Measurements from ENCODE around the gene PLXNC1. TPM values are rescaled to one million over a fixed set of nuclear protein-coding genes. Genes with fewer than 3 reads are reported as not detected.

PLXNC1 gene
- total and polyA plus RNA-seq, 9 of the 15 experiments (the other 6 are each of a cell fraction or from before 2014, with no cell fraction given), result 0.08 to 0.87 (median 0.28) TPM

GRCh38 chr12:94231709-94232108 is 83.3 kb downstream of the PLXNC1 start:
- H3K27ac ChIP-seq (ENCODE audit: extremely low read depth, low read depth, low read length), result no peak overlapping the region
- CTCF ChIA-PET (ENCODE audit: low intra/inter-chr PET ratio), result no interaction called here

GRCh38 chr12:94235848-94236247 is 87.5 kb downstream of the PLXNC1 start:
- Histone ChIP-seq H3K4me1 (replicated peaks in 1 of 2; ENCODE audit: control insufficient read depth in 2 of 2, insufficient read depth in 2 of 2, low read length in 2 of 2) (no peaks in the 10 kb centered on the region; a peak in 1 of 5 replicates), H3K9me3 (replicated peaks; ENCODE audit: control insufficient read depth, insufficient read depth, low read depth, low read length) (no peaks in the 10 kb centered on the region), H3K79me2 (ENCODE audit: control insufficient read depth, insufficient read depth, low read length) (no peaks in the 10 kb centered on the region), H4K20me1 (replicated peaks; ENCODE audit: control insufficient read depth, insufficient read depth, low read length) (no peaks in the 10 kb centered on the region), H3K4me3 (no peak overlapping the region), H3K27me3 (ENCODE audit: control insufficient read depth in 2 of 2, insufficient read depth in 2 of 2, low read length in 2 of 2) (peaks cover 22% of the 10 kb centered on the region in 2 experiments), H3K36me3 (ENCODE audit: control insufficient read depth, insufficient read depth, low read length) (no peaks in the 10 kb centered on the region), H3K27ac (ENCODE audit: extremely low read depth, low read depth, low read length) (no peak overlapping the region), H2AFZ (ENCODE audit: low read depth, low read length) (no peak overlapping the region), H3K9me1 (ENCODE audit: control insufficient read depth, insufficient read depth, low read length) (no peaks in the 10 kb centered on the region), H3K9ac (ENCODE audit: insufficient read depth in 1 of 2, low read depth in 2 of 2, low read length in 2 of 2) (no peak overlapping the region), H3K4me2 (ENCODE audit: insufficient read depth, low read length) (no peak overlapping the region)
- no peak for TF ChIP-seq SUPT5H (IDR thresholded peaks at IDR 0.05)
- no peak for TF ChIP-seq THAP7 (CRISPR knock-in tag; IDR thresholded peaks at IDR 0.05)
- ChIA-PET POLR2A (no interaction called here), CTCF (ENCODE audit: low intra/inter-chr PET ratio) (interaction anchor here (0.7 kb wide), 1 partner anchor 9 kb away, joined by 3 read pairs; no protein-coding TSS in a partner anchor)
- intact Hi-C loops (cut with micrococcal nuclease), result no loop called here
- BruUV-seq (replicated peaks), result no TSS peak
- DNase-seq (ENCODE audit: extremely low read depth in 1 of 4, low spot score in 3 of 4) (no peak), ATAC-seq (no peak), FAIRE-seq (no peak)
- 0% methylated on average over 3 of the region's 3 CpGs for WGBS (ENCODE audit: insufficient coverage, low coverage, missing lambda C conversion rate)
- in situ Hi-C loops (cut with MboI), result no loop called here

More at GRCh38 chr12:94231709-94232108, 83.3 kb downstream of the PLXNC1 start:
- H3K9ac ChIP-seq (ENCODE audit: insufficient read depth in 1 of 2, low read depth in 2 of 2, low read length in 2 of 2), result no peak overlapping the region
- WGBS (ENCODE audit: insufficient coverage, low coverage, missing lambda C conversion rate), result 0% methylated on average over 3 of the region's 3 CpGs
- H3K79me2 ChIP-seq (ENCODE audit: control insufficient read depth, insufficient read depth, low read length), result no peaks in the 10 kb centered on the region
- H3K4me2 ChIP-seq (ENCODE audit: insufficient read depth, low read length), result no peak overlapping the region
- ATAC-seq (no peak), DNase-seq (ENCODE audit: extremely low read depth in 1 of 4, low spot score in 3 of 4) (no peak), FAIRE-seq (no peak)
- H4K20me1 ChIP-seq (replicated peaks; ENCODE audit: control insufficient read depth, insufficient read depth, low read length), result no peaks in the 10 kb centered on the region
- H3K27me3 ChIP-seq (ENCODE audit: control insufficient read depth in 2 of 2, insufficient read depth in 2 of 2, low read length in 2 of 2), result peaks cover 21 to 29% of the 10 kb centered on the region in 2 experiments
- intact Hi-C loops (cut with micrococcal nuclease), result no loop called here
- H3K36me3 ChIP-seq (ENCODE audit: control insufficient read depth, insufficient read depth, low read length), result no peaks in the 10 kb centered on the region
- POLR2A ChIA-PET, result no interaction called here
- H3K4me1 ChIP-seq (replicated peaks in 1 of 2; ENCODE audit: control insufficient read depth in 2 of 2, insufficient read depth in 2 of 2, low read length in 2 of 2), result no peaks in the 10 kb centered on the region; a peak in 1 of 5 replicates
- no peak overlapping the region for H2AFZ ChIP-seq (ENCODE audit: low read depth, low read length)
- H3K4me3 ChIP-seq, result no peak overlapping the region
- H3K9me3 ChIP-seq (replicated peaks; ENCODE audit: control insufficient read depth, insufficient read depth, low read depth, low read length), result no peaks in the 10 kb centered on the region
- BruUV-seq (replicated peaks), result no TSS peak
- TF ChIP-seq DLX4 (CRISPR knock-in tag; IDR thresholded peaks at IDR 0.05) (no peak), TEAD4 (IDR thresholded peaks at IDR 0.05; ENCODE audit: low read length) (peak; percentile 49; the same call in 1 of the 2 replicates), TEAD4 (CRISPR knock-in tag; IDR thresholded peaks at IDR 0.05; ENCODE audit: borderline replicate concordance) (no peak)
- H3K9me1 ChIP-seq (ENCODE audit: control insufficient read depth, insufficient read depth, low read length), result no peaks in the 10 kb centered on the region
- in situ Hi-C loops (cut with MboI), result no loop called here

Data from K562 (cell line).